HG02678 (cell line): ENCODE measurements around the gene STK24.

ENCODE experiments used
- ATAC-seq: cut with Tn5 transposase; IDR thresholded peaks from one replicate; pipeline ENCODE4 v1.9.1; 2021; ENCODE audit warnings: mild to moderate bottlenecking, moderate library complexity; ENCODE audit not compliant: unreplicated experiment

The STK24 gene

GRCh38 chr13:98440390-98441055, 136.4 kb downstream of the STK24 start:
- no peak for ATAC-seq

- no peak for ATAC-seq
These were observed 137.0 kb downstream of the STK24 start for GRCh38 chr13:98439896-98440295.

- no peak for ATAC-seq
These were observed 137.6 kb downstream of the STK24 start for GRCh38 chr13:98439126-98439828.

- no peak for ATAC-seq
These were observed 138.4 kb downstream of the STK24 start for GRCh38 chr13:98438246-98439125.

GRCh38 chr13:98436233-98436910, 140.5 kb downstream of the STK24 start:
- no peak for ATAC-seq

GRCh38 chr13:98435376-98435775, 141.5 kb downstream of the STK24 start:
- no peak for ATAC-seq

- ATAC-seq, result no peak
These were observed 142.8 kb downstream of the STK24 start for GRCh38 chr13:98434060-98434459.

- ATAC-seq, result no peak
These were observed 143.3 kb downstream of the STK24 start for GRCh38 chr13:98433654-98434053.

- no peak for ATAC-seq
These were observed 144.3 kb downstream of the STK24 start for GRCh38 chr13:98432638-98433037.

- ATAC-seq, result no peak
These were observed 146.8 kb downstream of the STK24 start for GRCh38 chr13:98429977-98430736.

GRCh38 chr13:98429531-98429930, 147.4 kb downstream of the STK24 start:
- ATAC-seq, result no peak

GRCh38 chr13:98429081-98429480, 147.8 kb downstream of the STK24 start:
- no peak for ATAC-seq

- no peak for ATAC-seq
These were observed 148.5 kb downstream of the STK24 start for GRCh38 chr13:98428256-98428966.

GRCh38 chr13:98427331-98427995, 149.4 kb downstream of the STK24 start:
- no peak for ATAC-seq

- ATAC-seq, result no peak
These were observed 153.5 kb downstream of the STK24 start for GRCh38 chr13:98423417-98423816.

GRCh38 chr13:98422046-98422445, 154.9 kb downstream of the STK24 start:
- no peak for ATAC-seq

GRCh38 chr13:98420554-98421175, 156.2 kb downstream of the STK24 start:
- ATAC-seq, result no peak

- ATAC-seq, result no peak
These were observed 156.9 kb downstream of the STK24 start for GRCh38 chr13:98419786-98420553.
